Endothelial cell (in vitro differentiated cells): ENCODE data around the gene ARHGEF12. TPM values are rescaled to one million over a fixed set of nuclear protein-coding genes. Genes with fewer than 3 reads are reported as not detected.
A peak's percentile ranks its signal among the peaks of the same experiment; 100 is the strongest.

Source experiments
- DNase-seq: peaks from one replicate; pipeline ENCODE4 v3.0.0; 2021; ENCODE audit warnings: low spot score
- H3K27ac Mint-ChIP-seq: one replicate; pipeline ENCODE4 v1.8.0; 2021; ENCODE audit warnings: mixed read lengths, inconsistent platforms; ENCODE audit not compliant: unreplicated experiment
- H3K27me3 Mint-ChIP-seq: one replicate; pipeline ENCODE4 v1.8.0; 2021; ENCODE audit warnings: mild to moderate bottlenecking, moderate library complexity, mixed read lengths, inconsistent platforms; ENCODE audit not compliant: unreplicated experiment
- H3K36me3 Mint-ChIP-seq: one replicate; pipeline ENCODE4 v1.8.0; 2021; ENCODE audit warnings: mild to moderate bottlenecking, low read depth, mixed read lengths, inconsistent platforms; ENCODE audit not compliant: unreplicated experiment
- H3K4me1 Mint-ChIP-seq: one replicate; pipeline ENCODE4 v1.8.0; 2021; ENCODE audit warnings: mild to moderate bottlenecking, mixed read lengths, inconsistent platforms; ENCODE audit not compliant: unreplicated experiment
- H3K4me3 Mint-ChIP-seq: one replicate; pipeline ENCODE4 v1.8.0; 2021; ENCODE audit warnings: mild to moderate bottlenecking, mixed read lengths, inconsistent platforms; ENCODE audit not compliant: unreplicated experiment
- H3K9me3 Mint-ChIP-seq: one replicate; pipeline ENCODE4 v1.8.0; 2021; ENCODE audit warnings: mixed read lengths, inconsistent platforms; ENCODE audit not compliant: unreplicated experiment
- total RNA-seq: library from RNA; stranded (reverse); fragmentation: NEBNext Ultra II Directional; extraction: Animal tissue kit (Norgen Biotek cat#: 25700); gene quantifications from one replicate; pipeline ENCODE4 v1.2.1, GENCODE V29; 2021; ENCODE audit not compliant: unreplicated experiment
- TF ChIP-seq, protein P1 (sequence below): fragments of 200-600 bp; sonication (generic); IDR thresholded peaks from one replicate; pipeline ENCODE4 v1.5.0; 2021; ENCODE audit warnings: antibody characterized with exemption; ENCODE audit not compliant: unreplicated experiment

The ARHGEF12 gene
- total RNA-seq, 1 donor from 2014 or later = 128 TPM

DNA sequence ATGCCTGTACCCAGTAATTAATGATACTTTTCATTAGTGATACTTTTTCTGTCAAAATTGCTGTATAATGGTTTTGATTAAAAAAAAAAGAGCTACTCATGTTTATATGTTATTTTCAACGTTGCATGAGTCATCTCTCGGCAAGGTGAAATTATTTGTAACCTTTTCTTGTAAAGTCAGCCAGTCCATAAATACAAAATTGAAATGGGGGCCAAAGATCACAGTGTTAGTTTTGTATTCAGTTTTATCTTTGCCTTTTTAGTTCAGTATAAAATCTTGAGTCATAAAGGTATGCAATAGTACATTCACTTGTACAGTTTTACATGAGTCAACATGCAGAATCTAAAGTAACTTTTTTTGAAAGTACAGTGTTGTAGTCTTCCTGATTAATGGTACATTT lies 4.3 kb downstream of the ARHGEF12 start:
- TF ChIP-seq, protein P1, sequence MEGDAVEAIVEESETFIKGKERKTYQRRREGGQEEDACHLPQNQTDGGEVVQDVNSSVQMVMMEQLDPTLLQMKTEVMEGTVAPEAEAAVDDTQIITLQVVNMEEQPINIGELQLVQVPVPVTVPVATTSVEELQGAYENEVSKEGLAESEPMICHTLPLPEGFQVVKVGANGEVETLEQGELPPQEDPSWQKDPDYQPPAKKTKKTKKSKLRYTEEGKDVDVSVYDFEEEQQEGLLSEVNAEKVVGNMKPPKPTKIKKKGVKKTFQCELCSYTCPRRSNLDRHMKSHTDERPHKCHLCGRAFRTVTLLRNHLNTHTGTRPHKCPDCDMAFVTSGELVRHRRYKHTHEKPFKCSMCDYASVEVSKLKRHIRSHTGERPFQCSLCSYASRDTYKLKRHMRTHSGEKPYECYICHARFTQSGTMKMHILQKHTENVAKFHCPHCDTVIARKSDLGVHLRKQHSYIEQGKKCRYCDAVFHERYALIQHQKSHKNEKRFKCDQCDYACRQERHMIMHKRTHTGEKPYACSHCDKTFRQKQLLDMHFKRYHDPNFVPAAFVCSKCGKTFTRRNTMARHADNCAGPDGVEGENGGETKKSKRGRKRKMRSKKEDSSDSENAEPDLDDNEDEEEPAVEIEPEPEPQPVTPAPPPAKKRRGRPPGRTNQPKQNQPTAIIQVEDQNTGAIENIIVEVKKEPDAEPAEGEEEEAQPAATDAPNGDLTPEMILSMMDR = no peak
- peak overlapping the region; percentile 98 for H3K27ac Mint-ChIP-seq
- peak overlapping the region; percentile 21 for H3K4me3 Mint-ChIP-seq
- H3K9me3 Mint-ChIP-seq = no peaks in the 10 kb centered on the region
- DNase-seq = no peak
- H3K4me1 Mint-ChIP-seq = peaks cover 51% of the 10 kb centered on the region
- peaks cover 6% of the 10 kb centered on the region for H3K27me3 Mint-ChIP-seq
- H3K36me3 Mint-ChIP-seq = peaks cover 11% of the 10 kb centered on the region

DNA sequence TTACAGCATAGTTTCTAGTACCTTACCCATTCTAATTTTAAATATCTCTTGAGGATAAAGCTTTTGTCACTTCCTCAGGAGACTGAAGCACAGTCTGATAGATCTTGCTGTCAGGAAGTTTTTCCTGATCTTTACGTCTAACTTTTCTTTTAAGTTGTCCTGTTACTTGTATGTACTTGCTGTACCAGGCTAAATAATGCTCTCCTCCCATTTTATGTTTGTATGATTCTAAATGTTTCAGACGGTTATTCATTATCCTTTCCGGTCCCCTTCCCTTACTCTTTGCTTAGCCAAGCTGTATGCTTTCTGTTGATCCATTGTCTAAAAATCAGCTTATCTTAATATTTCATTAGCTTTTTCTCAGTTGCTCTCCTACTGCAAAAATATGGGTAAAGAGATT lies 6.0 kb downstream of the ARHGEF12 start:
- Mint-ChIP-seq H3K4me1 (peaks cover 59% of the 10 kb centered on the region), H3K4me3 (peak overlapping the region; percentile 52), H3K9me3 (no peaks in the 10 kb centered on the region), H3K36me3 (peaks cover 6% of the 10 kb centered on the region), H3K27ac (peak overlapping the region; percentile 76), H3K27me3 (peaks cover 3% of the 10 kb centered on the region)
- DNase-seq = no peak
- TF ChIP-seq, protein P1 = no peak

DNA sequence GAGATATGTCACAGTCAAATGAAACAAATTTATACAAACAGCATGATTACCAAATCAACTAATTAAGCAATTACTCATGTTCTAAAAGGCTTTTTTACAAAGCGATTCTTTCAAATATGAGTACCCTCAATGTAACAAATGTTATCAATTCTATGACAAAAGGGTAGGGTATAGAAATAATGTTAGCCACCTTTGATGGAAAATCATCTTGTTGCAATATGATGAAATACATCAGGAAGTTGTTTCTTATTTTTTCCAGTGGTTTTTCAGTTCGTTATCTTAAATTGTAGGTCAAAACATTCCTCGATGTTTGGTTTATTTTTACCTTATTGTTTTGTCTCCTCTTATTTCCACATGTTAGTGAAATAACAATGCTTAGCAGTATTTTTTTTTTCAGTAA lies 6.5 kb downstream of the ARHGEF12 start:
- TF ChIP-seq, protein P1 = no peak
- no peak overlapping the region for H3K27ac Mint-ChIP-seq
- H3K4me3 Mint-ChIP-seq = peak overlapping the region; percentile 52
- H3K4me1 Mint-ChIP-seq = peaks cover 60% of the 10 kb centered on the region
- H3K27me3 Mint-ChIP-seq = peaks cover 3% of the 10 kb centered on the region
- H3K9me3 Mint-ChIP-seq = no peaks in the 10 kb centered on the region
- DNase-seq = no peak
- H3K36me3 Mint-ChIP-seq = peaks cover 3% of the 10 kb centered on the region

DNA sequence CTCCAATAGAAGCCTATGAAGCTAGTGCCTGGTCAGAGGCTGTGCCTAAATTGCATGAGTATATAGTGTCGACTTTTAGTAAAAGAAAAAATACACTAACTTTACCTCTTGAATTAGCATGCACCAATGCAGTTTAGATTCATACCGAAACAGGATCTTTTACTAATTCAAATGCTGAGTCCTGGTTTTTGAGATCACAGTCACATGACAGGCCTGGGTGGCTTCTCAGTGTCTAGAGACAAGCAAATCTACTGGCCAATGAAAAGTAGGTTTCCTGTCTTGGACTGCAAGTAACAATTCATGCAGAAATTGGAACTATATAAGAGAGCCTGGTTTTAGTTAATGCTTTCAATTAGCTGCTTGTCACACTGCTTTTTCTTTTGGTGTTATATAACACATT lies 7.2 kb downstream of the ARHGEF12 start:
- TF ChIP-seq, protein P1 = no peak
- peaks cover 1% of the 10 kb centered on the region for H3K27me3 Mint-ChIP-seq
- H3K36me3 Mint-ChIP-seq = no peaks in the 10 kb centered on the region
- peaks cover 56% of the 10 kb centered on the region for H3K4me1 Mint-ChIP-seq
- H3K4me3 Mint-ChIP-seq = no peak overlapping the region
- H3K9me3 Mint-ChIP-seq = no peaks in the 10 kb centered on the region
- DNase-seq = no peak
- no peak overlapping the region for H3K27ac Mint-ChIP-seq

DNA sequence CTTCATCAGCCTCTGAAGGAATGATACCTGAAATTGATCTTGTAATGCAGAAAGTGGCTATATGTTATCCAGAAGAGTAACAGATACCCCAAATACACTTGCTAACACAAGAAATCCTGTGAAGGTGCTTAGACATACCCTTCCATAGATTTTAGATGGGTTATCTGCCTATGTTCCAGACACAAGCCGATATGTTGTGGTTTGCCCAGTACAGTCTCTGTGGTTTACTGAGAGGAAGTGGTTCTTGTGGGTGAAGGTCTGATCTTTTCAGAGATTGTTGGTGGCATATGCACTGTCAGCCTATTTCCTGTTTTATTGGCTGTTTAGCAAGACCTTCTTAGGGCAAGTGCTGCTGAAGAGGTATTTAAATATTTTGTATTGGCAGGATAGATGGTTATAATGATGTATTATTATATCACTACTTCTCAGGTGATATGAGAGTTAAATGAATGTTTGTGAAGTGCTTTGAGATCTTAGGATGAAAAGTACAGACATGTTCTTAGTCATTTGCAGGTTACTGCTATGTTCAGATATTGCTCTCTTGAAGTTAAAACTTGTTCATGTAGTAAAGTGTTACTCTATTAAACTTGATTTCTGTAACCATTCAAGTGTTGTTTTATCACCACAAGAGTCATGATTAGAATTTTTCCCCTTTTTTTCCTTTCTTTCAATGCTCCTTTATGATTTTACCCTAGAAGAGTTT lies 8.2 kb downstream of the ARHGEF12 start:
- Mint-ChIP-seq H3K4me1 (peaks cover 61% of the 10 kb centered on the region), H3K36me3 (no peaks in the 10 kb centered on the region), H3K27ac (no peak overlapping the region), H3K27me3 (no peaks in the 10 kb centered on the region), H3K9me3 (no peaks in the 10 kb centered on the region), H3K4me3 (no peak overlapping the region)
- DNase-seq = no peak
- TF ChIP-seq, protein P1 = no peak
